Smooth muscle cell (in vitro differentiated cells): ENCODE measurements around the gene ACSF2. TPM values are rescaled to one million over a fixed set of nuclear protein-coding genes. Genes with fewer than 3 reads are reported as not detected.
"Not testable (repeated sequence)": the region's sequence is repeated elsewhere in the genome, so short reads cannot be mapped to it uniquely, and the experiment has no call there.

ENCODE experiments used
- DNase-seq: peaks from one replicate; lab custom pipeline; 2025; ENCODE audit not compliant: unreplicated experiment; lab: John Stamatoyannopoulos, UW
- H2AFZ ChIP-seq: fragments of 200-600 bp; sonication (generic); 2 replicates; pipeline ENCODE4 v1.6.0; 2016; ENCODE audit warnings: antibody characterized with exemption, low read depth, mild to moderate bottlenecking
- H3F3A ChIP-seq: fragments of 200-600 bp; sonication (generic); 2 replicates; pipeline ENCODE4 v1.6.0; 2017; ENCODE audit warnings: antibody characterized with exemption, low read depth
- H3K27ac ChIP-seq: fragments of 200-600 bp; sonication (generic); 2 replicates; pipeline ENCODE4 v1.5.1; 2016; ENCODE audit warnings: low read depth, mild to moderate bottlenecking
- H3K27me3 ChIP-seq: fragments of 200-600 bp; sonication (generic); 2 replicates; pipeline ENCODE4 v1.6.1; 2016; ENCODE audit warnings: low read depth, mild to moderate bottlenecking
- H3K36me3 ChIP-seq: fragments of 200-600 bp; sonication (generic); 2 replicates; pipeline ENCODE4 v1.5.1; 2016; ENCODE audit warnings: low read depth
- H3K4me1 ChIP-seq: fragments of 200-600 bp; sonication (generic); 2 replicates; pipeline ENCODE4 v1.5.1; 2016; ENCODE audit warnings: low read depth
- H3K4me2 ChIP-seq: fragments of 200-600 bp; sonication (generic); 2 replicates; pipeline ENCODE4 v1.6.0; 2016; ENCODE audit warnings: mild to moderate bottlenecking
- H3K4me3 ChIP-seq: fragments of 200-600 bp; sonication (generic); 2 replicates; pipeline ENCODE4 v1.5.1; 2016; ENCODE audit warnings: mild to moderate bottlenecking
- H3K79me2 ChIP-seq: fragments of 200-600 bp; sonication (generic); 2 replicates; pipeline ENCODE4 v1.6.0; 2016; ENCODE audit warnings: low read depth, mild to moderate bottlenecking
- H3K9ac ChIP-seq: fragments of 200-600 bp; sonication (generic); 2 replicates; pipeline ENCODE4 v1.6.0; 2016; ENCODE audit warnings: low read depth
- H3K9me3 ChIP-seq: fragments of 200-600 bp; sonication (generic); replicated peaks from 2 replicates; pipeline ENCODE4 v1.5.1; 2016; ENCODE audit warnings: low read depth
- H4K20me1 ChIP-seq: fragments of 200-600 bp; sonication (generic); 2 replicates; pipeline ENCODE4 v1.6.0; 2016; ENCODE audit warnings: low read depth
- CTCF ChIP-seq: fragments of 200-600 bp; sonication (generic); IDR thresholded peaks from 2 replicates; pipeline ENCODE4 v1.5.1; 2017; ENCODE audit warnings: borderline replicate concordance, mild to moderate bottlenecking, antibody characterized with exemption; ENCODE audit not compliant: insufficient read depth, poor library complexity, severe bottlenecking
- WGBS: methylation state at CpG from one replicate; pipeline ENCODE4 v1.1.7; 2016; ENCODE audit warnings: low lambda C conversion rate; 5-methylcytosine and 5-hydroxymethylcytosine counted together
- polyA plus RNA-seq: library from polyadenylated mRNA; unstranded; fragments of >200 nt; fragmentation: Nextera tagmentation; extraction: Ambion mirVana; gene quantifications from 2 replicates; pipeline ENCODE4 v1.2.1, GENCODE V29; 2016
- total RNA-seq: library from RNA; depleted of rRNA; stranded (reverse); fragments of >200 nt; gene quantifications from 2 replicates; pipeline ENCODE4 v1.2.3, GENCODE V29; 2014

ACSF2 gene
- total and polyA plus RNA-seq, 2 experiments from 2014 or later: 13.7 to 16.8 TPM

GRCh38 chr17:50473901-50474300 is 47.9 kb downstream of the ACSF2 start:
- Histone ChIP-seq H4K20me1 (no peaks in the 10 kb centered on the region), H3F3A (peaks cover 6% of the 10 kb centered on the region), H3K27me3 (peaks cover 21% of the 10 kb centered on the region), H3K9ac (no peak overlapping the region), H3K9me3 (no peaks in the 10 kb centered on the region), H3K4me1 (peaks cover 5% of the 10 kb centered on the region), H3K4me3 (no peak overlapping the region), H3K79me2 (no peaks in the 10 kb centered on the region), H3K36me3 (no peaks in the 10 kb centered on the region), H2AFZ (no peak overlapping the region), H3K27ac (no peak overlapping the region), H3K4me2 (no peak overlapping the region)
- 96% methylated on average over 11 of the region's 11 CpGs for WGBS
- TF ChIP-seq CTCF: no peak
- DNase-seq: no peak

GRCh38 chr17:50474523-50474922 is 48.5 kb downstream of the ACSF2 start:
- H3K9me3 ChIP-seq: no peaks in the 10 kb centered on the region
- H3F3A ChIP-seq: peaks cover 6% of the 10 kb centered on the region
- no peaks in the 10 kb centered on the region for H4K20me1 ChIP-seq
- 87% methylated on average over 6 of the region's 6 CpGs for WGBS
- H3K4me3 ChIP-seq: no peak overlapping the region
- H3K4me2 ChIP-seq: no peak overlapping the region
- peaks cover 5% of the 10 kb centered on the region for H3K4me1 ChIP-seq
- H3K36me3 ChIP-seq: no peaks in the 10 kb centered on the region
- no peak for DNase-seq
- TF ChIP-seq CTCF: no peak
- H3K9ac ChIP-seq: no peak overlapping the region
- no peak overlapping the region for H2AFZ ChIP-seq
- peaks cover 19% of the 10 kb centered on the region for H3K27me3 ChIP-seq
- no peaks in the 10 kb centered on the region for H3K79me2 ChIP-seq
- H3K27ac ChIP-seq: no peak overlapping the region

DNA sequence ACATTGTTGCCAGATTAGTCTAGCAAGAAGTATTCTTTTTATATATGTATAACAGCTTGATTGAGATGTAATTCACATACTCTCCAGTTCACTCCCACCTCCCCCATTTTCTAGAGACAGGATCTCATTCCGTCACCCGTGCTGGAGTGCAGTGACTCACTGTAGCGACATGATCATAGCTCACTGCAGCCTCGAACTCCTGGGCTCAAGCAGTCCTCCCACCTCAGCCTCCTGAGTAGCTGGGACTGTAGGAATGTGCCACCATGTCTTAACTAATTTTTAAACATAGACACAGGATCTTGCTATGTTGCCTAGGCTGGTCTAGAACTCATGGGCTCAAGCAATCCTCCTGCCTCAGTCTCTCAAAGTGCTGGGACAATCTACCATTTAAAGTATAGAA is 49.3 kb downstream of the ACSF2 start:
- no peak for TF ChIP-seq CTCF

GRCh38 chr17:50475775-50476544 is 49.9 kb downstream of the ACSF2 start:
- not testable (repeated sequence) for H3K9me3 ChIP-seq

More for the DNA sequence above, 49.3 kb downstream of the ACSF2 start:
- Histone ChIP-seq H2AFZ (no peak overlapping the region), H3K79me2 (peaks cover 6% of the 10 kb centered on the region), H3K36me3 (no peaks in the 10 kb centered on the region), H3F3A (peaks cover 6% of the 10 kb centered on the region), H3K4me2 (no peak overlapping the region), H3K27me3 (peaks cover 19% of the 10 kb centered on the region), H3K9me3 (no peaks in the 10 kb centered on the region), H3K4me3 (no peak overlapping the region), H4K20me1 (peaks cover 8% of the 10 kb centered on the region), H3K4me1 (peaks cover 5% of the 10 kb centered on the region), H3K9ac (no peak overlapping the region), H3K27ac (no peak overlapping the region)
- WGBS: 79% methylated on average over 4 of the region's 4 CpGs
- no peak for DNase-seq

More at GRCh38 chr17:50475775-50476544, 49.9 kb downstream of the ACSF2 start:
- Histone ChIP-seq H4K20me1 (peaks cover 12% of the 10 kb centered on the region), H3K27me3 (peaks cover 19% of the 10 kb centered on the region)
- H3K4me2 ChIP-seq, H3K9ac ChIP-seq, H3K36me3 ChIP-seq, H3K4me3 ChIP-seq, H3K79me2 ChIP-seq, H3F3A ChIP-seq, H3K27ac ChIP-seq, H3K4me1 ChIP-seq, DNase-seq, H2AFZ ChIP-seq: not testable (repeated sequence)
- WGBS: 11% methylated on average over 18 of the region's 33 CpGs
